GM12891 (cell line): Measurements from ENCODE around the gene RGS3.
"Not testable (repeated sequence)": the region's sequence is repeated elsewhere in the genome, so short reads cannot be mapped to it uniquely, and the experiment has no call there.

Experiments used
- DNase-seq: peaks from one replicate; pipeline ENCODE4 v3.0.0; 2011; ENCODE audit warnings: low spot score; ENCODE audit not compliant: insufficient read length
- FAIRE-seq: peaks from 2 replicates; lab custom pipeline; 2011; peaks lifted over from hg19 to GRCh38; lab: Jason Lieb, UNC
- PAX5 ChIP-seq: IDR thresholded peaks from 2 replicates; pipeline ENCODE4 v1.6.1; 2011; ENCODE audit warnings: low read length, moderate library complexity, mild to moderate bottlenecking; ENCODE audit not compliant: insufficient read depth, severe bottlenecking
- POLR2A ChIP-seq: IDR thresholded peaks from 2 replicates; pipeline ENCODE4 v1.6.1; 2011; ENCODE audit warnings: low read depth, low read length, control low read depth
- POLR2AphosphoS5 ChIP-seq: IDR thresholded peaks from 2 replicates; pipeline ENCODE4 v1.6.1; 2011; ENCODE audit warnings: low read depth, low read length, control low read depth
- POU2F2 ChIP-seq: IDR thresholded peaks from 2 replicates; pipeline ENCODE4 v1.6.1; 2011; ENCODE audit warnings: low read depth, mild to moderate bottlenecking, control low read depth, low read length, moderate library complexity
- SPI1 ChIP-seq: IDR thresholded peaks from 2 replicates; pipeline ENCODE4 v1.6.1; 2011; ENCODE audit warnings: low read depth, low read length, control low read depth
- TAF1 ChIP-seq: IDR thresholded peaks from 2 replicates; pipeline ENCODE4 v1.6.1; 2011; ENCODE audit warnings: low read depth, low read length, control low read depth

The RGS3 gene

GRCh38 chr9:113483676-113484257, 20.2 kb downstream of the RGS3 start:
- DNase-seq (no peak), FAIRE-seq (no peak)
- TF ChIP-seq TAF1: no peak
- TF ChIP-seq POLR2AphosphoS5: no peak
- no peak for TF ChIP-seq POLR2A
- TF ChIP-seq POU2F2: no peak
- TF ChIP-seq SPI1: no peak
- TF ChIP-seq PAX5: no peak

- FAIRE-seq (no peak), DNase-seq (no peak)
- TF ChIP-seq POLR2A (no peak), POLR2AphosphoS5 (no peak), PAX5 (no peak), TAF1 (no peak), SPI1 (no peak), POU2F2 (no peak)
Measured at GRCh38 chr9:113484258-113484730, 20.8 kb downstream of the RGS3 start.

GRCh38 chr9:113485761-113486115, 22.2 kb downstream of the RGS3 start:
- no peak for DNase-seq
- no peak for FAIRE-seq
- TF ChIP-seq POU2F2 (no peak), POLR2AphosphoS5 (no peak), SPI1 (no peak), TAF1 (no peak), PAX5 (no peak), POLR2A (no peak)

- DNase-seq (no peak), FAIRE-seq (no peak)
- TF ChIP-seq PAX5: no peak
- no peak for TF ChIP-seq TAF1
- TF ChIP-seq POLR2A: no peak
- no peak for TF ChIP-seq POU2F2
- no peak for TF ChIP-seq SPI1
- no peak for TF ChIP-seq POLR2AphosphoS5
Measured at GRCh38 chr9:113486327-113486726, 22.8 kb downstream of the RGS3 start.

- TF ChIP-seq PAX5: no peak
- no peak for TF ChIP-seq POLR2AphosphoS5
- TF ChIP-seq POLR2A: no peak
- TF ChIP-seq SPI1: no peak
- no peak for TF ChIP-seq POU2F2
- TF ChIP-seq TAF1: no peak
- no peak for DNase-seq
- no peak for FAIRE-seq
Measured at GRCh38 chr9:113488071-113488470, 24.5 kb downstream of the RGS3 start.

- DNase-seq (no peak), FAIRE-seq (no peak)
- TF ChIP-seq POLR2A: no peak
- TF ChIP-seq SPI1: no peak
- TF ChIP-seq PAX5: no peak
- TF ChIP-seq POU2F2: no peak
- TF ChIP-seq POLR2AphosphoS5: no peak
- no peak for TF ChIP-seq TAF1
Measured at GRCh38 chr9:113488490-113488889, 25.0 kb downstream of the RGS3 start.

GRCh38 chr9:113491147-113491546, 27.6 kb downstream of the RGS3 start:
- FAIRE-seq, DNase-seq: not testable (repeated sequence)

GRCh38 chr9:113492343-113493202, 29.0 kb downstream of the RGS3 start:
- DNase-seq: no peak
- peak; percentile 16 for FAIRE-seq
- TF ChIP-seq POU2F2: no peak
- no peak for TF ChIP-seq TAF1
- TF ChIP-seq SPI1: no peak
- no peak for TF ChIP-seq POLR2A
- no peak for TF ChIP-seq POLR2AphosphoS5
- no peak for TF ChIP-seq PAX5

GRCh38 chr9:113493203-113493520, 29.6 kb downstream of the RGS3 start:
- no peak for DNase-seq
- no peak for FAIRE-seq
- TF ChIP-seq SPI1 (no peak), POLR2AphosphoS5 (no peak), POLR2A (no peak), TAF1 (no peak), POU2F2 (no peak), PAX5 (no peak)

GRCh38 chr9:113495526-113495925, 32.0 kb downstream of the RGS3 start:
- no peak for DNase-seq
- no peak for FAIRE-seq
- TF ChIP-seq PAX5 (no peak), POLR2AphosphoS5 (no peak), POLR2A (no peak), POU2F2 (no peak)

GRCh38 chr9:113497051-113497450, 33.5 kb downstream of the RGS3 start:
- FAIRE-seq (no peak), DNase-seq (no peak)
- TF ChIP-seq POLR2AphosphoS5 (no peak), PAX5 (no peak), TAF1 (no peak), POU2F2 (no peak)
